HEK293 (cell line): Measurements from ENCODE around the gene HS3ST4.

Experiments used
- CTCF ChIA-PET: fragments of 350-600 bp; formaldehyde crosslinking; extraction: SDS; loops from one replicate; lab custom pipeline; 2021; ENCODE audit warnings: antibody characterized with exemption; lab: Yijun Ruan, JAX
- POLR2A ChIA-PET: fragments of 300-600 bp; formaldehyde crosslinking; extraction: SDS; loops from one replicate; lab custom pipeline; 2020; ENCODE audit warnings: antibody characterized with exemption, inconsistent platforms; lab: Yijun Ruan, JAX
- H3K27ac ChIP-seq: fragments of 200-500 bp; sonication (Bioruptor generic); 2 replicates; pipeline ENCODE4 v1.5.1; 2014; ENCODE audit warnings: low read depth, low read length, control low read depth, inconsistent platforms; ENCODE audit errors: extremely low read depth
- H3K36me3 ChIP-seq, 2 experiments: fragments of 200-500 bp in 1 of 2; sonication (Bioruptor generic) in 1 of 2; 1 replicate in 1 of 2; 2 replicates in 1 of 2; pipeline ENCODE4 v1.5.1; 2014 to 2017; ENCODE audit warnings: inconsistent platforms in 2 of 2, low read length in 2 of 2; ENCODE audit not compliant: control insufficient read depth in 2 of 2, insufficient read depth in 1 of 2
- H3K4me1 ChIP-seq: fragments of 200-500 bp; sonication (Bioruptor generic); 2 replicates; pipeline ENCODE4 v1.5.1; 2014; ENCODE audit warnings: mild to moderate bottlenecking, low read length, inconsistent platforms; ENCODE audit not compliant: control insufficient read depth, insufficient read depth
- H3K4me3 ChIP-seq: 2 replicates; pipeline ENCODE4 v1.5.1; 2011; ENCODE audit warnings: low read depth, mild to moderate bottlenecking, control low read depth, low read length, moderate library complexity
- H3K9me3 ChIP-seq: fragments of 200-500 bp; sonication (Bioruptor generic); 2 replicates; pipeline ENCODE4 v1.5.1; 2014; ENCODE audit warnings: low read depth, low read length, inconsistent platforms; ENCODE audit not compliant: control insufficient read depth, insufficient read depth
- MZF1 ChIP-seq: fragments of 450-650 bp; formaldehyde crosslinking; IDR thresholded peaks from 2 replicates; pipeline ENCODE4 v1.5.1; 2017; ENCODE audit warnings: missing biosample characterization, missing genetic modification characterization, borderline replicate concordance
- OSR2 ChIP-seq: fragments of 450-650 bp; formaldehyde crosslinking; IDR thresholded peaks from 2 replicates; pipeline ENCODE4 v1.5.1; 2016; ENCODE audit warnings: missing biosample characterization, missing genetic modification characterization
- SALL2 ChIP-seq: fragments of 450-650 bp; formaldehyde crosslinking; IDR thresholded peaks from 2 replicates; pipeline ENCODE4 v1.5.0; 2017; ENCODE audit warnings: missing biosample characterization, mild to moderate bottlenecking, missing genetic modification characterization, borderline replicate concordance
- YY2 ChIP-seq: fragments of 450-650 bp; formaldehyde crosslinking; IDR thresholded peaks from 2 replicates; pipeline ENCODE4 v1.5.1; 2016; ENCODE audit warnings: missing biosample characterization, missing genetic modification characterization
- ZFP37 ChIP-seq: fragments of 450-650 bp; formaldehyde crosslinking; IDR thresholded peaks from 2 replicates; pipeline ENCODE4 v1.5.1; 2016; ENCODE audit warnings: missing biosample characterization, missing genetic modification characterization
- ZNF121 ChIP-seq: fragments of 450-650 bp; formaldehyde crosslinking; IDR thresholded peaks from 2 replicates; pipeline ENCODE4 v1.5.1; 2016; ENCODE audit warnings: missing biosample characterization, missing genetic modification characterization
- ZNF157 ChIP-seq: fragments of 450-650 bp; formaldehyde crosslinking; IDR thresholded peaks from 2 replicates; pipeline ENCODE4 v1.5.1; 2016; ENCODE audit warnings: missing biosample characterization, missing genetic modification characterization
- ZNF169 ChIP-seq: fragments of 450-650 bp; formaldehyde crosslinking; IDR thresholded peaks from 2 replicates; pipeline ENCODE4 v1.5.1; 2016; ENCODE audit warnings: missing biosample characterization, missing genetic modification characterization
- ZNF2 ChIP-seq: fragments of 450-650 bp; formaldehyde crosslinking; IDR thresholded peaks from 2 replicates; pipeline ENCODE4 v1.5.1; 2016; ENCODE audit warnings: missing biosample characterization, missing genetic modification characterization
- ZNF292 ChIP-seq: fragments of 450-650 bp; formaldehyde crosslinking; IDR thresholded peaks from 2 replicates; pipeline ENCODE4 v1.5.1; 2016; ENCODE audit warnings: low read depth, missing biosample characterization, missing genetic modification characterization, borderline replicate concordance
- ZNF354C ChIP-seq: fragments of 450-650 bp; formaldehyde crosslinking; IDR thresholded peaks from 2 replicates; pipeline ENCODE4 v1.5.1; 2016; ENCODE audit warnings: missing biosample characterization, missing genetic modification characterization, low read depth, borderline replicate concordance
- ZNF37A ChIP-seq: fragments of 450-650 bp; IDR thresholded peaks from 2 replicates; pipeline ENCODE4 v1.5.1; 2018; ENCODE audit warnings: missing biosample characterization, missing genetic modification characterization
- ZNF404 ChIP-seq: fragments of 450-650 bp; formaldehyde crosslinking; IDR thresholded peaks from 2 replicates; pipeline ENCODE4 v1.5.1; 2017; ENCODE audit warnings: missing biosample characterization, missing genetic modification characterization
- ZNF510 ChIP-seq: fragments of 450-650 bp; formaldehyde crosslinking; IDR thresholded peaks from 2 replicates; pipeline ENCODE4 v1.5.1; 2018; ENCODE audit warnings: mild to moderate bottlenecking, missing genetic modification characterization, missing biosample characterization; ENCODE audit not compliant: insufficient replicate concordance
- ZNF514 ChIP-seq: fragments of 450-650 bp; formaldehyde crosslinking; IDR thresholded peaks from 2 replicates; pipeline ENCODE4 v1.5.1; 2016; ENCODE audit warnings: missing biosample characterization, missing genetic modification characterization
- ZNF664 ChIP-seq: fragments of 450-650 bp; formaldehyde crosslinking; IDR thresholded peaks from 2 replicates; pipeline ENCODE4 v1.5.1; 2016; ENCODE audit warnings: missing biosample characterization, missing genetic modification characterization
- ZNF776 ChIP-seq: fragments of 450-650 bp; formaldehyde crosslinking; IDR thresholded peaks from 2 replicates; pipeline ENCODE4 v1.5.0; 2017; ENCODE audit warnings: missing biosample characterization, missing genetic modification characterization, borderline replicate concordance
- ZNF843 ChIP-seq: fragments of 450-650 bp; formaldehyde crosslinking; IDR thresholded peaks from 2 replicates; pipeline ENCODE4 v1.5.1; 2016; ENCODE audit warnings: missing biosample characterization, missing genetic modification characterization
- ZSCAN16 ChIP-seq: fragments of 450-650 bp; formaldehyde crosslinking; IDR thresholded peaks from 2 replicates; pipeline ENCODE4 v1.5.1; 2016; ENCODE audit warnings: missing biosample characterization, missing genetic modification characterization
- TF ChIP-seq, protein P1 (sequence below): fragments of 450-650 bp; formaldehyde crosslinking; IDR thresholded peaks from 2 replicates; pipeline ENCODE4 v1.5.1; 2016; ENCODE audit warnings: missing biosample characterization, missing genetic modification characterization
- TF ChIP-seq, protein P2 (sequence below): fragments of 450-650 bp; formaldehyde crosslinking; conservative IDR thresholded peaks from 2 replicates; pipeline ENCODE4 v1.5.1; 2016; ENCODE audit warnings: low read depth, missing biosample characterization, missing genetic modification characterization
- TF ChIP-seq, protein P3 (sequence below): fragments of 450-650 bp; formaldehyde crosslinking; IDR thresholded peaks from 2 replicates; pipeline ENCODE4 v1.5.1; 2017; ENCODE audit warnings: missing biosample characterization, mild to moderate bottlenecking, missing genetic modification characterization, moderate library complexity
- TF ChIP-seq, protein P4 (sequence below): fragments of 450-650 bp; formaldehyde crosslinking; IDR thresholded peaks from 2 replicates; pipeline ENCODE4 v1.5.1; 2017; ENCODE audit warnings: missing biosample characterization, missing genetic modification characterization
- TF ChIP-seq, protein P5 (sequence below): fragments of 450-650 bp; formaldehyde crosslinking; IDR thresholded peaks from 2 replicates; pipeline ENCODE4 v1.5.1; 2016; ENCODE audit warnings: missing biosample characterization, missing genetic modification characterization
- TF ChIP-seq, protein P6 (sequence below): fragments of 450-650 bp; formaldehyde crosslinking; IDR thresholded peaks from 2 replicates; pipeline ENCODE4 v1.5.1; 2017; ENCODE audit warnings: missing biosample characterization, missing genetic modification characterization

HS3ST4 gene

DNA sequence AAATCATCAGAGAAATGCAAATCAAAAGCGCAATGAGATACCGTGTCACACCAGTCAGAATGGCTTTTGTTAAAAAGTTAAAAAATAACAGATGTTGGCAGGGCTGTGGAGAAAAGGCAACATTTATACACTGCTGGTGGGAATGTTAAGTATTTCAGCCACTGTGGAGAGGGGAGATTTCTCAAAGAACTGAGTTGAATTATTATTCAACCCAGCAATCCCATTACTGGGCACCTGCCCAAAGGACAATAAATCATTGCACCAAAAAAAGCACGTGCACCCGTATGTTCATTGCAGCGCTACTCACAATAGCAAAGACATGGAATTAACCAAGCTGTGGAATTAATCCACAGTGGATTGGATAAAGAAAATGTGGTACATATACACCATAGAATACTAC is 204.7 kb downstream of the HS3ST4 start:
- no peaks in the 10 kb centered on the region for H3K9me3 ChIP-seq
- CTCF ChIA-PET, result interaction anchor here (0.6 kb wide), 1 partner anchor 78 kb away, joined by 7 read pairs; no protein-coding TSS in a partner anchor
- H3K4me1 ChIP-seq, result no peaks in the 10 kb centered on the region
- POLR2A ChIA-PET, result no interaction called here
- TF ChIP-seq YY2 (tag by site-specific recombination), result no peak
- no peak for TF ChIP-seq ZNF292 (tag by site-specific recombination)
- no peak for TF ChIP-seq OSR2 (tag by site-specific recombination)
- TF ChIP-seq SALL2, result no peak
- TF ChIP-seq ZSCAN16 (tag by site-specific recombination), result no peak
- no peak for TF ChIP-seq ZNF354C
- no peak for TF ChIP-seq ZNF843
- no peak for TF ChIP-seq ZNF121 (tag by site-specific recombination)
- TF ChIP-seq ZNF157 (tag by site-specific recombination), result no peak
- TF ChIP-seq ZNF37A (tag by site-specific recombination), result no peak
- TF ChIP-seq, all 188 proteins: peak for 0
- H3K4me3 ChIP-seq, result no peak overlapping the region
- H3K36me3 ChIP-seq, result no peaks in the 10 kb centered on the region
- H3K27ac ChIP-seq, result no peak overlapping the region

DNA sequence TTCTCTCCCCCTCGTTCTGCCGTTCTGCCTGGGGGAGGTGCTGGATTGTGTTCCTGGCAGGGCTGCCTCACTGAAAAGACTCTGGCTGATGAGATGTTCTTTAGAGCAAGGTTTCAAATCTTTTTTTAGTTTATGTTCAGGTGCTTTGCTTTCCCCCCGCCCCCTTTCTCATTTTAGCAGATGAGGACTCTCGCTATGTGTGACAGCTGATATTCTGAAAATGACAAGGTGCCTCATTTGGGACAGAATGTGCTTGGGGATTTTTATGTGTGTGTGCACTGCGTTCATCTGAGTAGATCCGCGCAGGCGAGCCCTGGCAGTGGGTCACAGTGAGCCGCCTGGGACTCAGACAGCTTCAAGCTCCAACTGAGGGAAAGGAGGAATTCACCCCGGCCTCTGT is 205.9 kb downstream of the HS3ST4 start:
- no peak overlapping the region for H3K4me3 ChIP-seq
- no peaks in the 10 kb centered on the region for H3K4me1 ChIP-seq
- H3K9me3 ChIP-seq, result no peaks in the 10 kb centered on the region
- ChIA-PET CTCF (interaction anchor here (0.9 kb wide), 1 partner anchor 621 kb away, joined by 3 read pairs; no protein-coding TSS in a partner anchor), POLR2A (no interaction called here)
- H3K36me3 ChIP-seq, result no peaks in the 10 kb centered on the region
- no peak overlapping the region for H3K27ac ChIP-seq
- TF ChIP-seq ZNF2 (tag by site-specific recombination) (no peak), ZNF664 (tag by site-specific recombination) (no peak), ZFP37 (no peak), YY2 (tag by site-specific recombination) (no peak), ZNF404 (tag by site-specific recombination) (no peak), ZNF514 (no peak), ZNF776 (tag by site-specific recombination) (no peak), ZNF169 (no peak), ZNF510 (tag by site-specific recombination) (no peak), MZF1 (tag by site-specific recombination) (no peak)
- TF ChIP-seq, protein P1, sequence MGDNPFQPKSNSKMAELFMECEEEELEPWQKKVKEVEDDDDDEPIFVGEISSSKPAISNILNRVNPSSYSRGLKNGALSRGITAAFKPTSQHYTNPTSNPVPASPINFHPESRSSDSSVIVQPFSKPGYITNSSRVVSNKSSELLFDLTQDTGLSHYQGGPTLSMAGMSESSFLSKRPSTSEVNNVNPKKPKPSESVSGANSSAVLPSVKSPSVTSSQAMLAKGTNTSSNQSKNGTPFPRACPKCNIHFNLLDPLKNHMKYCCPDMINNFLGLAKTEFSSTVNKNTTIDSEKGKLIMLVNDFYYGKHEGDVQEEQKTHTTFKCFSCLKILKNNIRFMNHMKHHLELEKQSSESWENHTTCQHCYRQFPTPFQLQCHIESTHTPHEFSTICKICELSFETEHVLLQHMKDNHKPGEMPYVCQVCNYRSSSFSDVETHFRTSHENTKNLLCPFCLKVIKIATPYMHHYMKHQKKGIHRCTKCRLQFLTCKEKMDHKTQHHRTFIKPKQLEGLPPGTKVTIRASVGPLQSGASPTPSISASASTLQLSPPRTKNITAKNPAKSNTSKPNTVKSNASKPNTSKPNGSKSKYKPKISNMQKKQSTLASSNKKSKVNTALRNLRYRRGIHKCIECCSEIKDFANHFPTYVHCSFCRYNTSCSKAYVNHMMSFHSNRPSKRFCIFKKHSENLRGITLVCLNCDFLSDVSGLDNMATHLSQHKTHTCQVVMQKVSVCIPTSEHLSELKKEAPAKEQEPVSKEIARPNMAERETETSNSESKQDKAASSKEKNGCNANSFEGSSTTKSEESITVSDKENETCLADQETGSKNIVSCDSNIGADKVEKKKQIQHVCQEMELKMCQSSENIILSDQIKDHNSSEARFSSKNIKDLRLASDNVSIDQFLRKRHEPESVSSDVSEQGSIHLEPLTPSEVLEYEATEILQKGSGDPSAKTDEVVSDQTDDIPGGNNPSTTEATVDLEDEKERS (tag by site-specific recombination), result no peak
- TF ChIP-seq, protein P2, sequence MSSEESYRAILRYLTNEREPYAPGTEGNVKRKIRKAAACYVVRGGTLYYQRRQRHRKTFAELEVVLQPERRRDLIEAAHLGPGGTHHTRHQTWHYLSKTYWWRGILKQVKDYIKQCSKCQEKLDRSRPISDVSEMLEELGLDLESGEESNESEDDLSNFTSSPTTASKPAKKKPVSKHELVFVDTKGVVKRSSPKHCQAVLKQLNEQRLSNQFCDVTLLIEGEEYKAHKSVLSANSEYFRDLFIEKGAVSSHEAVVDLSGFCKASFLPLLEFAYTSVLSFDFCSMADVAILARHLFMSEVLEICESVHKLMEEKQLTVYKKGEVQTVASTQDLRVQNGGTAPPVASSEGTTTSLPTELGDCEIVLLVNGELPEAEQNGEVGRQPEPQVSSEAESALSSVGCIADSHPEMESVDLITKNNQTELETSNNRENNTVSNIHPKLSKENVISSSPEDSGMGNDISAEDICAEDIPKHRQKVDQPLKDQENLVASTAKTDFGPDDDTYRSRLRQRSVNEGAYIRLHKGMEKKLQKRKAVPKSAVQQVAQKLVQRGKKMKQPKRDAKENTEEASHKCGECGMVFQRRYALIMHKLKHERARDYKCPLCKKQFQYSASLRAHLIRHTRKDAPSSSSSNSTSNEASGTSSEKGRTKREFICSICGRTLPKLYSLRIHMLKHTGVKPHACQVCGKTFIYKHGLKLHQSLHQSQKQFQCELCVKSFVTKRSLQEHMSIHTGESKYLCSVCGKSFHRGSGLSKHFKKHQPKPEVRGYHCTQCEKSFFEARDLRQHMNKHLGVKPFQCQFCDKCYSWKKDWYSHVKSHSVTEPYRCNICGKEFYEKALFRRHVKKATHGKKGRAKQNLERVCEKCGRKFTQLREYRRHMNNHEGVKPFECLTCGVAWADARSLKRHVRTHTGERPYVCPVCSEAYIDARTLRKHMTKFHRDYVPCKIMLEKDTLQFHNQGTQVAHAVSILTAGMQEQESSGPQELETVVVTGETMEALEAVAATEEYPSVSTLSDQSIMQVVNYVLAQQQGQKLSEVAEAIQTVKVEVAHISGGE (tag by site-specific recombination), result no peak
- TF ChIP-seq, protein P3, sequence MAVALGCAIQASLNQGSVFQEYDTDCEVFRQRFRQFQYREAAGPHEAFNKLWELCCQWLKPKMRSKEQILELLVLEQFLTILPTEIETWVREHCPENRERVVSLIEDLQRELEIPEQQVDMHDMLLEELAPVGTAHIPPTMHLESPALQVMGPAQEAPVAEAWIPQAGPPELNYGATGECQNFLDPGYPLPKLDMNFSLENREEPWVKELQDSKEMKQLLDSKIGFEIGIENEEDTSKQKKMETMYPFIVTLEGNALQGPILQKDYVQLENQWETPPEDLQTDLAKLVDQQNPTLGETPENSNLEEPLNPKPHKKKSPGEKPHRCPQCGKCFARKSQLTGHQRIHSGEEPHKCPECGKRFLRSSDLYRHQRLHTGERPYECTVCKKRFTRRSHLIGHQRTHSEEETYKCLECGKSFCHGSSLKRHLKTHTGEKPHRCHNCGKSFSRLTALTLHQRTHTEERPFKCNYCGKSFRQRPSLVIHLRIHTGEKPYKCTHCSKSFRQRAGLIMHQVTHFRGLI (tag by site-specific recombination), result no peak
- TF ChIP-seq, protein P4, sequence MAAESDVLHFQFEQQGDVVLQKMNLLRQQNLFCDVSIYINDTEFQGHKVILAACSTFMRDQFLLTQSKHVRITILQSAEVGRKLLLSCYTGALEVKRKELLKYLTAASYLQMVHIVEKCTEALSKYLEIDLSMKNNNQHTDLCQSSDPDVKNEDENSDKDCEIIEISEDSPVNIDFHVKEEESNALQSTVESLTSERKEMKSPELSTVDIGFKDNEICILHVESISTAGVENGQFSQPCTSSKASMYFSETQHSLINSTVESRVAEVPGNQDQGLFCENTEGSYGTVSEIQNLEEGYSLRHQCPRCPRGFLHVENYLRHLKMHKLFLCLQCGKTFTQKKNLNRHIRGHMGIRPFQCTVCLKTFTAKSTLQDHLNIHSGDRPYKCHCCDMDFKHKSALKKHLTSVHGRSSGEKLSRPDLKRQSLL, result no peak
- TF ChIP-seq, protein P5, sequence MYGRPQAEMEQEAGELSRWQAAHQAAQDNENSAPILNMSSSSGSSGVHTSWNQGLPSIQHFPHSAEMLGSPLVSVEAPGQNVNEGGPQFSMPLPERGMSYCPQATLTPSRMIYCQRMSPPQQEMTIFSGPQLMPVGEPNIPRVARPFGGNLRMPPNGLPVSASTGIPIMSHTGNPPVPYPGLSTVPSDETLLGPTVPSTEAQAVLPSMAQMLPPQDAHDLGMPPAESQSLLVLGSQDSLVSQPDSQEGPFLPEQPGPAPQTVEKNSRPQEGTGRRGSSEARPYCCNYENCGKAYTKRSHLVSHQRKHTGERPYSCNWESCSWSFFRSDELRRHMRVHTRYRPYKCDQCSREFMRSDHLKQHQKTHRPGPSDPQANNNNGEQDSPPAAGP (tag by site-specific recombination), result no peak
- TF ChIP-seq, protein P6, sequence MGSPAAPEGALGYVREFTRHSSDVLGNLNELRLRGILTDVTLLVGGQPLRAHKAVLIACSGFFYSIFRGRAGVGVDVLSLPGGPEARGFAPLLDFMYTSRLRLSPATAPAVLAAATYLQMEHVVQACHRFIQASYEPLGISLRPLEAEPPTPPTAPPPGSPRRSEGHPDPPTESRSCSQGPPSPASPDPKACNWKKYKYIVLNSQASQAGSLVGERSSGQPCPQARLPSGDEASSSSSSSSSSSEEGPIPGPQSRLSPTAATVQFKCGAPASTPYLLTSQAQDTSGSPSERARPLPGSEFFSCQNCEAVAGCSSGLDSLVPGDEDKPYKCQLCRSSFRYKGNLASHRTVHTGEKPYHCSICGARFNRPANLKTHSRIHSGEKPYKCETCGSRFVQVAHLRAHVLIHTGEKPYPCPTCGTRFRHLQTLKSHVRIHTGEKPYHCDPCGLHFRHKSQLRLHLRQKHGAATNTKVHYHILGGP (tag by site-specific recombination), result no peak
